NOMO-1 (cell line): ENCODE results near the gene CSDE1.
"Not testable (repeated sequence)": the region's sequence is repeated elsewhere in the genome, so short reads cannot be mapped to it uniquely, and the experiment has no call there.

ENCODE experiments used
- DNase-seq, 2 experiments: peaks; one replicate each; lab custom pipeline; 2025; ENCODE audit not compliant: unreplicated experiment in 2 of 2; lab: John Stamatoyannopoulos, UW

The CSDE1 gene

DNA sequence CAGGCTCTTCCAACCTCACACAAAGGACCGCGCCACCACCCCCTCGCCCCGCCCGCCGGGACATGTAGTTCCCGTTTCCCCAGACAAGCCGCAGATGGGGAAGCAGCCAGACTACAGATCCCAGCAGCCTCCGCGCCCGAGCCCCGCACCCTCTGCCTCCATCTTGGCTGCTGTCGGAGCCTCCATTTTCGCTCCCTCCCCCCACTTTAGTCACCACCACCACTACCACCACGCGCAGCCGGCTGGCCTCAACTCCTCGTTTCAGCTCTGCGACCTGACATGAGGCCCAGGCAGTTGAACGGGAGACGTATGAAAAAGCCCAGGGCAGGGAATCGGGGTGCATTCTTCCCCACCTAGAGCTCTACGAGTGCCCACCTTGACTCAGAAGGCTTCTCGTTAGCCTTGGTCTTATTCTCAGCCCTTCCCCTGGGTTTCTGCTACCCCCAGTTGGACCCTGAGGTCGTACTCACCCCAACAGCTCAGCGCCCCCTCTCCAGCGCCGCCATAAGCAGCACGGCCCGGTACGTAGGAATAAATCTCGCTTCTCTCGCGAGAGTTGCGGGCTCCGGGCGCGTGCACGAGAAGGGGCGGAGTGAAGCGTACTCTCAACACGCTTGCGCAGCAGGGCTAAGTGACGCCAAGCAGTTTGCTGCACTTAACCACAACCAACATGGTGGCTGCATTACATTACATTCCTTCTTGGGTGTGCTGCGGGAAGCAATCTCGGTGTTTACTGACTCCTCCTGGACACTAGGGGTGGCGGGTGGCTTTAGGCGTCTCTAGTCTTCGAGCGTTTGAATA, at the start of gene CSDE1:
TSS of gene CSDE1 (minus strand) at position 530 of the 801 bp plus-strand sequence. CDS start 18,094 bp downstream, outside the sequence.
- DNase-seq: peak; percentile 96 to 97

DNA sequence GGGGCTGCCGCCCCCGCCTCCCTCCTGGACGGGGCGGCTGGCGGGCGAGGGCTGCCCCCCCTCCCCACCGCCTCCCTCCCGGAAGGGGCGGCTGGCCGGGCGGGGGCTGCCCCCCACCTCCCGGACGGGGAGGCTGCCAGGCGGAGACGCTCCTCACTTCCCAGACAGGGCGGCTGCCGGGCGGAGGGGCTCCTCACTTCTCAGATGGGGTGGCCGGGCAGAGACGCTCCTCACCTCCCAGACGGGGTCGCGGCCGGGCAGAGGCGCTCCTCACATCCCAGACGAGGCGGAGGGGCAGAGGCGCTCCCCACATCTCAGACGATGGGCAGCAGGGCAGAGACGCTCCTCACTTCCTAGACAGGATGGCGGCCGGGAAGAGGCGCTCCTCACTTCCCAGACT, 46.7 kb upstream of the CSDE1 start:
- DNase-seq: not testable (repeated sequence)

DNA sequence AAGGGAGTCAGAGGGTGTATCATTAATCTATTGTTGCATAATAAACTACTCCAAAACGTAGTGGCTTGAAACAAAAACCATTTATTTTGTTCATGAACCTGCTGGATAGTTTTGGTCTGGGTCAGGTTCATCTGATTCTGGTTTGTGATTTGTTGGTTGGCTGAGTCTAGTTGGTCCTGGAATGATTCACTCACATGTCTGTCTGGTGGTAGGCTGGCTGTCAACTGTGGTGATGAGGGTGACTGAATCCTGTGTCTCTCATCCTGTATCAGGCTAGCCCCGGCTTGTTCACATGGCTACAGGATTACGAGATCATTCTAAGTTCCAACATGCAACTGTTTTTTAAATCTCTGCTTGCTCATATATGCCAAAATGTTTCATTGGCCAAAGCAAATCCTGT, 45.2 kb upstream of the CSDE1 start:
- no peak for DNase-seq

DNA sequence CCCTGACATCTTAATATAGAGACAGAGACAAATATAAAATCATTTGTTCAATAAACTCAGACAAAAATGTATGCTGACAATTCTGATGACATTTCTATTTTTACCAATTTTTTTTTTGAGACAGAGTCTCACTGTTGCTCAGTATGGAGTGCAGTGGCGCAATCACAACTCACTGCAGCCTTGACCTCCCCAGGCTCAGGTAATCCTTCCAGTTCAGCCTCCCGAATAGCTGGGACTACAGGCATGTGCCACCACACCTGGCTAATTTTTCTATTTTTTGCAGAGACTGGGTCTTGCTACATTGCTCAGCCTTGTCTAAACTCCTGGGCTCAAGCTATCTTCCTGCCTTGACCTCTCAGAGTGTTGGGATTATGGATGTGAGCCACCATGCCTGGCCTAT, 36.3 kb upstream of the CSDE1 start:
- DNase-seq: no peak

DNA sequence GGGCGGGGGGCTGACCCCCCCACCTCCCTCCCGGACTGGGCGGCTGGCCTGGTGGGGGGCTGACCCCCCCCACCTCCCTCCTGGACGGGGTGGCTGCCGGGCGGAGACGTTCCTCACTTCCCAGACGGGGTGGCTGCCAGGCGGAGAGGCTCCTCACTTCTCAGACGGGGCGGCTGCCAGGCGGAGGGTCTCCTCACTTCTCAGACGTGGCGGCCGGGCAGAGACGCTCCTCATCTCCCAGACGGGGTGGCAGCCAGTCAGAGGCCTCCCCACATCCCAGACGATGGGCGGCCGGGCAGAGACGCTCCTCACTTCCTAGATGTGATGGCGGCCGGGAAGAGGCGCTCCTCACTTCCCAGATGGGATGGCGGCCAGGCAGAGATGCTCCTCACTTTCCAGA, 32.8 kb upstream of the CSDE1 start:
- not testable (repeated sequence) for DNase-seq

DNA sequence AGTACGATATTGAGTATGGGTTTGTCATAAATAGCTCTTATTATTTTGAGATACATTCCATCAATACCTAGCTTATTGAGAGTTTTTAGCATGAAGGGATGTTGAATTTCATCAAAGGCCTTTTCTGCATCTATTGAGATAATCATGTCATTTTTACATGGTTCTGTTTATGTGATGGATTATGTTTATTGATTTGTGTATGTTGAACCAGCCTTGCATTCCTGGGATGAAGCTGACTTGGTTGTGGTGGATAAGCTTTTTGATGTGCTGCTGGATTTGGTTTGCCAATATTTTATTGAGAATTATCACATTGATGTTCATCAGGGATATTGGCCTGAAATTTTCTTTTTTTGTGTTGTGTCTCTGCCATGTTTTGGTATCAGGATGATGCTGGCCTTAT, 28.7 kb upstream of the CSDE1 start:
- DNase-seq: not testable (repeated sequence)

DNA sequence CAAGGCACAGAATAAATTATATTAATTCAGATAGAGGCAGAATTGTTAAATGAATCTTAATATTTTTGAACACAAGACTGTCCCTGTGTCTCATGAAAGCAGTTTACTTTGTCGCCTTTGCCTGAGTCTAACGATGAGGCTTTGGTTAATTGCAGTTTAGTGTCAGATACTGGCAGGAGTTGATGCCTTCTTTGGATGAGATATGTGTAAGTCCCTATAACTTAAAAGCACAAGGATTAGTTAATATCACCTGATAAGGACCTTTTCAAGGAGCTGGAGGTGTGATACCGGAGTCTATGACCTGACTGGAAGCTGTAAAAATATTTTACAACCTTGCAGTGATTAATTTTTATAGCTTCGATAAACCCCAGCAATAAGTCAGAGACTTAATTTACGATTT, 24.7 kb upstream of the CSDE1 start:
- DNase-seq: no peak

DNA sequence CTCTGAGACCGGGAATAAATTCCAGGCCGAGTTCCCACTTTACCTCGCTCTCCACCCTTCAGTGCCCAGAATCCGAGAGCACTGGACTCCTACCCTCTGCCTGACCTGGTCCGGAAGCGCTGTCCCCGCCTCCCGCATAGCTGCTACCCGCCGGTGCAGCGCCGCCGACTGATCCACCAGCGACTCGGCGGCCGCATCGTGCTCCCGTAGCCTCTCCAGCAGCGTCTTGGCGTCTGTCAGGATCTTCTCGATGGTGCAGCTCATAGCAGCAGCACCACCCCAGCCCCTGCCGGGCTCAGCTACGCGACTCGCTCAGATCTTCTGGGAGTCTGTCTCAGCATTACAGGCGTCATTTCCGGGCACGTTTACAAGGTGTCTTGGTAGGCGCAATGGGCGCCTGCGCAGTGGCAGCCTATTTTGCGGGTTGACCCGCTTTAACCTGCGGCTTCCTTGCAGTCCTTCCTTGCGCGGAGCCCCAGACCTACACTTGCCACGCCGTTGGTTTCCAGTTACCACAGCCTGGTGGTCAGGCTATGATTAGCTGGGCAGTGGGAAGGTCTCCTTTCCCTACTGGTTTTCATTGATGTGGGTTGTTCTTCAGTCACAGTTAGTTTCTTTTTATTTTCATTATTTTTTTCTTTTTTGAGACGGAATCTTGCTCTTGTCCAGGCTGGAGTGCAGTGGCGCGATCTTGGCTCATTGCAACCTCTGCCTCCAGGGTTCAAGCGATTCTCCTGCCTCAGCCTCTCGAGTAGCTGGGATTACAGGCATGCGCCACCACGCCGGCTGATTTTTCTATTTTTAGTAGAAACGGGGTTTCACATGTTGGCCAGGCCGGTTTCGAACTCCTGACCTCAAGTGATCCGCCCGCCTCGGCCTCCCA, 22.8 kb upstream of the CSDE1 start, which contains the start of gene SIKE1:
TSS of gene SIKE1 (minus strand) at position 342 of the 883 bp plus-strand sequence. CDS start at position 264, 78 bp downstream.
- peak; percentile 91 to 93 for DNase-seq

DNA sequence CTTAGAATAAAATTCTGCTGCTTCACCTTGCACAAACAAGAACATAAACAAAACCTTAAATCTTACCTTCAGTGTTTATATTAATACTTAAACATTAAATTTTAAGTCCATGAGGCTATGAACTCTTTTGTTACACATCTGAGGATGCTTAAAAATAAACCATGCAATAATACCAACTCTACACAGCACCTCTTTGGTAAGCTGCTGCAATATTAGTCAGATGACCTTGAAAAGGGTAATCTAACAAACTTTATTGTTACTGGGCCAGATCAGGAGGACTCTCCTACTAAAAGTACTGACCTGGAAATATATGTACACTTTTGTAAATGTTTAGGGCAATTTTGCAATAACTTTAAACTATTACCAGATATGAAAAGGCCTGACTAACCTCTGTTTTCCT, 21.9 kb upstream of the CSDE1 start:
- no peak for DNase-seq

DNA sequence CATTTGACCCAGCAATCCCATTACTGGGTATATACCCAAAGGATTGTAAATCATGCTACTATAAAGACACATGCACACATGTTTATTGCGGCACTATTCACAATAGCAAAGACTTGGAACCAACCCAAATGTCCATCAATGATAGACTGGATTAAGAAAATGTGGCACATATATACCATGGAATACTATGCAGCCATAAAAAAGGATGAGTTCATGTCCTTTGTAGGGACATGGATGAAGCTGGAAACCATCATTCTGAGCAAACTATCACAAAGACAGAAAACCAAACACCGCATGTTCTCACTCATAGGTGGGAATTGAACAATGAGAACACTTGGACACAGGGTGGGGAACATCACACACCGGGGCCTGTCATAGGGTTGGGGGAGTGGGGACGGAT, 18.9 kb upstream of the CSDE1 start:
- not testable (repeated sequence) for DNase-seq

DNA sequence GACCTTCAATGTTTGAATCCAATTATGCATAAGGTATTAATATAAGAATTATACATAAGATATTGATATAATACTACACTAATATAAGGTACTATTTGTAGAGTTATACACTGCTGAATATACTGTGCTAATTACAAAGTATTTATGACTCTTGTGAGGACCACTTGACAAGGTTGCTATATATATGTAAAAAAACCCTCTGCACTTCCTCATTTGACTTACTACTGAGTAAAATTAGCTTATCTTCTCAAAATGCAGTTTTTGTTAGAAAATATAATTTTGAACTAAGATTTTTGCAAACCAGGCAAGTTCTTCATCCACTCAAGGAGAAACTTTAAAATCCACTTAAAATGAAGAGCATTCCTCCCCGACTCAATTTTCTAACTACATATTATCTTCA, 14.2 kb upstream of the CSDE1 start:
- DNase-seq: peak in 1 of 2 experiments; percentile 17

DNA sequence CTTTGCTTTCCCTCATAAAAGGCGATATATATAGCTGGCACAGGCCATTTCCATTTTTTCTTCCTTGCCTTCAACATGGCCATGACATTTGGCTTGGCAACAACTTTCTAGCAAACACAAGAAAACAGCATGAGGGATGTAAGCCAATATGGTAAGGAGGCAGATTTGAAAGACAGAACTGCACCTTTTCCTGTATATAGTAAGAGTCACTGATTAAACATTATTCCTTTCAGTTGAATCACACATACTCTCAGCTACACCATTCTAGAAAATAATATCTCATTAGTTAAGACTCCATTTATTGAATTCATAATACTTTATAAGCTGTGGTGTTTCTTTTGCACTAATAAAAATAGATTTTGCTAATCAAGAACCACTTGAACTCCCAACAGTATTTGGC, 13.2 kb upstream of the CSDE1 start:
- DNase-seq: no peak

DNA sequence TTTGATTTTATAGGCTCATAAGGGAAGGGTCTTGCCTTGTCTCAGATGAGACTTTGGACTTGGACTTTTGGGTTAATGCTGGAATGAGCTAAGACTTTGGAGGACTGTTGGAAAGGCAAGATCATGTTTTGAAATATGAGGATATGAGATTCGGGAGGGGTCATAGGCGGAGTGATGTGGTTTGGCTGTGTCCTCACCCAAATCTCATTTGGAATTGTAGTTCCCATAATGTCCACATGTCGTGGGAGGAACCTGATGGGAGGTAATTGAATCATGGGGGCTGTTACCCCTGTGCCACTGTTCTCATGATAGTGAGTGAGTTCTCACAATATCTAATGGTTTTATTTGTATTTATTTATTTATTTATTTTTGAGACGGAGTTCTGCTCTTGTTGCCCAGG, 6.9 kb upstream of the CSDE1 start:
- no peak for DNase-seq

DNA sequence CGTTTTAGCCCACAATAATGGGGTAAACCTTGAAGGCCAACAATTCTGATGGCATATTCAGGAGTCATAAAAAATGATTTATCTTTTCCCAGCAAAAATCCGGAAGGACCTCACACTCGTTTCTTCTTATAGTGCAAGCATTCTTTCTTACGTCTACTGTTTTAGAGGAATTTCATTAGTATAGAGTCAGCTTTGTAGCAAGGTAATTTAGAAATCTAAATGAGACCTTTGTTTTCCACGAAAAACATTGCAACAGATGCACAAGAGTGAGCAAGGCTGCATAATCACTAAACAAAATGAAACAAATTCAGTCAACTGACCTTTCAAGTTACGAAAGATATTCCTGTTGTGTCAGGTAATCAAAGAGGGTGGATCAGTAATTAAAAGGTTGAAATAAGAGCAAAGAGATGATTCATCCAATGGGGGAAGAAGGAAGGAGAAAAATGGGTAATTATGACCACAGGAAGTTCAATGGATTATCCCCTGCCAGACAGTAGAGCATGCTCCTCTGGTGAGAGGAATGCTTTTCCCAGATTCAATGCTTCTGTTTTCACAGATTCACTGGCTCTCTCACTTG, 560 bp upstream of the CSDE1 start:
- DNase-seq: peak in 1 of 2 experiments; percentile 34

DNA sequence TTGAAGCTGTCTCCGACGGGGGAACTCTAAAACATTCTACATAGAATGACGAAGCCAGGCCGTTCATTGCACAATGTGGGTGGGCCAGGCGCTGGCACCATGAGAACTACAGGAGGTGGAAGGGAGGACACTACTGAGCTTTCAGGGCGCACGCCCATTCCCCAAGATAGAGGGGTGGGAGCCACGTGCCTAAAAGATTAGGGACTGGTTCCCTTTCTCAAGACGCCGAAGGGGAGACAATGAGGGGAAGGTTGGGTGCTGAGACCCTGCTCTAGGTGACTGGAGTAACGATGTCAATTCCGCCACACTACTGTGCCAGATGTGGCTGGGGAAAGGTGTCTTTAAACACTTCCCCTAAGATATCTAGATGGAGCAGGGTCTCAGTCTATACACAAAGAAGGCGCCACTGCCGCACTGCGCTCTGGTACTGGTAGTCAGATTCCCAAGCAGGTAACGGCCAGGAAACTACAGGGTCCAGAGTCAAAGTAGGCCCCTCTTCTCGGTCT, 782 bp downstream of the CSDE1 start:
- DNase-seq: peak; percentile 64 to 67

DNA sequence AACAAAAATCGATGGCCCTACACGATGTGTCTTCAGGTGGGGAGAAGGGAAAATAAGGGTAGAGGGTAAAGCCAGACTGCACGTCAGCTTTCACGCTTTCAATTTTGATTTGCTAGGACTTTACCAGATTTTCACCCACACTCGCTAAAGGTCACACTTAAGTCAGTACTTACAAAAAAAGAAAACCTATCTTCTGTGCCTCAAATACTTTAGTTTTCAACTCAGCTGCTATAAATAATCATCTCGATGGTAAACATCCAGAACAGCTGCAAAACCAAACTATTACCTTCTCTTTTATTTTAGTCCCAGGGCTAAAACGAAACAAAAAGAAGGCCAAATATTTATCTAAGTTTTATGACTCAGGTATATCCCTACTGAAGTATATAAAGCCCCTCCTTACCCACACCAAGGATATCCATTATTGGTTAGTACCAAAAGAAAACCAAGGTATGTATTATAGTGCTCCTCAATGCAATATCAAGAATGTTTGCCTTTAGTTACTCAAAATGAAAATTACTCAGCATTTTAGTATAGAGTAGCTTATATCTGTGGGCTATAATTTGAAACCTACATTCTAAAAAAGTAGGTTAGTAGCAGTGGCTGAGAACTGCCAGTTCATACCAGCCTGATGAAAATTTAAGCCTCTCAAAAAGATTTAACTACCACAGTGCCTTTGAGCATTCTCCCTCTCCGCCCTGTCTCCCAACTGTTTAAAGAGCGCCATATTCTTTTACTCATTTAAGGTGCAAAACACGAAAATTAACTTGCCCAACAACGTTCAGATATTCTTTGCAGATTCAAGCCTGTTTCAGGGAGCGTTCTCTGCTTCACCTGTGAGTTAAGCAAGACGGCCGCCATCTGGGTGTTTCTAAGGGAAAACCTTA, 1.5 kb downstream of the CSDE1 start:
- no peak for DNase-seq

DNA sequence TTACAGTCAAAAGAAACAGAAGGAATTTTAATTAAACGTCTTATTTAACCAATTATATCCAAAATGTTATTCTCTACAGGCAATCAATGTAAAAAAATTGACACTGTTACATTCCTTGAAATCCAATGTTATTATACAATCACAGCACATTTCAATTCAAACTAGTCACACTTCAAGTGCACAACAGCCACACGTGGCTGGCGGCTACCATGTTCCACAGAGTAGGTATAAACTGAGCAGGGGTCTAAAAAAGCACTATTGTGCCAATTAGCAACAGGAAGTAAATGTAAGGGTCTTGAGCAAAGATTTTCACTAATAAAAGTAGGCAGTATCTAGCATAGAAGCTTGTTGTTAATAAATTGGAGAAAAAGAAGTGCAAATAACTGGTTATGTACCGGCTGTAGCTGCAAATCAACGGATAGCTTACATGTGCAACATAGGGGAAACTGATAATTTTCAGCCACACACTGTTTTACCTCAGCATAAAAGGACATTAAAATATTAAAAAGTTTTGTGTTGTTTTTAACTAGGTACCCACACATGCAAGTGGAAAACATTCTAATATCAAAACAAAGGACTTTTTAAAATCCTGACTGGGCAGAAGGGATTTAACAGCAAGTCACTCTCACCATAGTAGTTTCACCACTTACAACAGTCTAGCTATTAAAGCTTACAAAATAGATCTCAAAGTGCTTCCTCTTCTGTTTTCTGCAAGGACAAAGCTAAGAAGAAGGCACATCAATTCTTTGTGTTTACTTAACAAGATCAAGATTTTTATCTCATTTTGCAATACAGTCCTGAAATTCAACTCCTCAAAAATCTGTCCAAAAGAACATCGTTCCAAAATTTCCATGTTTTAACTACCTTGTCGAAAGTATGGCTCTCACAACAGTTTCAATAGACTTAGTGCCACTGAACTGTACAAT, 2.5 kb downstream of the CSDE1 start:
- peak; percentile 68 to 87 for DNase-seq

DNA sequence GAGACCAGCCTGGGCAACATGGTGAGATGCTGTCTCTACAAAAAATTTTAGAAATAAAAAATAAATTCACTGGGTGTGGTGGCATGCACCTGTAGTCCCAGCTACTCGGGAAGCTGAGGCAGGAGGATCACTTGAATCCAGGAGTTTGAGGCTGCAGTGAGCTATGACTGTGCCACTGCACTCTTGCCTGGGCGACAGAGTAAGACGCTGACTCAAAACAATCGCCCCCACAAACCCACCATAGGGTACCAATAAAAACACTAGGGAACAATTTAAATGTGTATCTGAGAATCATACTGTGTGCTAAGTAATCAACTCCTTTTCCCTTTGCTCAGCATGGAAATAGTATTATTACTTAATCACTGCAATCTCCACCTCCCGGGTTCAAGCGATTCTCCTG, 4.1 kb downstream of the CSDE1 start:
- DNase-seq: not testable (repeated sequence)

DNA sequence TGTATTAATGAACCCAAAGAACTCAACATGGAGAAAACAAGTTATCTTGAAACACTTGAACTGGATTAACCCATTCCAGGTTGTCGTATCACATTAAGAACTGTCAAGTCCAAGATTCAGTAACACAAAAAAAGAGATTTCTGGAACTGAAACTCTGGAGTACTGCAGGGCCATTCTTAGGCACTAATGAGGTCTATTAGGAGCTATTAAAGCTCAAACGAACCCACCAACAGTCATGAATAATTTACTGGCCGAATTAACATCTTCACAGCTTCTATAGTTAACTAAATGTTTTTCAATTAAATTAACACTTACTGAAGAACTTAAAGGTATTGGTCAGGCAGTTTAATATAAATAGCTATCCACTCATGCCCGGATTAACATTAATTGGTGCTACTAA, 4.6 kb downstream of the CSDE1 start:
- DNase-seq: no peak
